Upper lobe of left lung (tissue), 4 donors: ENCODE data around the gene FOXA3.

Source experiments
- EP300 ChIP-seq, 4 donors: sonication (generic); formaldehyde crosslinking; IDR thresholded peaks; one replicate each; pipeline ENCODE4 v1.5.1; 2017; ENCODE audit warnings: antibody characterized with exemption in 4 of 4, control low read depth in 2 of 4
- POLR2A ChIP-seq, 4 donors: fragments of 450-650 bp; IDR thresholded peaks; one replicate each; pipeline ENCODE4 v1.5.1; 2016 to 2017; ENCODE audit warnings: antibody characterized with exemption in 4 of 4, mild to moderate bottlenecking in 2 of 4
- POLR2AphosphoS5 ChIP-seq, 2 donors: sonication (generic); formaldehyde crosslinking; IDR thresholded peaks; one replicate each; pipeline ENCODE4 v1.5.1; 2017; ENCODE audit warnings: antibody characterized with exemption in 2 of 2
- TF ChIP-seq, protein P1 (sequence below), 6 experiments: fragments of 450-650 bp in 4 of 6; fragments of 200-600 bp in 2 of 6; sonication (generic) in 2 of 6; IDR thresholded peaks; one replicate each; pipeline ENCODE4 v1.5.1; 2016 to 2019; ENCODE audit warnings: antibody characterized with exemption in 6 of 6

- TF ChIP-seq, protein P1, sequence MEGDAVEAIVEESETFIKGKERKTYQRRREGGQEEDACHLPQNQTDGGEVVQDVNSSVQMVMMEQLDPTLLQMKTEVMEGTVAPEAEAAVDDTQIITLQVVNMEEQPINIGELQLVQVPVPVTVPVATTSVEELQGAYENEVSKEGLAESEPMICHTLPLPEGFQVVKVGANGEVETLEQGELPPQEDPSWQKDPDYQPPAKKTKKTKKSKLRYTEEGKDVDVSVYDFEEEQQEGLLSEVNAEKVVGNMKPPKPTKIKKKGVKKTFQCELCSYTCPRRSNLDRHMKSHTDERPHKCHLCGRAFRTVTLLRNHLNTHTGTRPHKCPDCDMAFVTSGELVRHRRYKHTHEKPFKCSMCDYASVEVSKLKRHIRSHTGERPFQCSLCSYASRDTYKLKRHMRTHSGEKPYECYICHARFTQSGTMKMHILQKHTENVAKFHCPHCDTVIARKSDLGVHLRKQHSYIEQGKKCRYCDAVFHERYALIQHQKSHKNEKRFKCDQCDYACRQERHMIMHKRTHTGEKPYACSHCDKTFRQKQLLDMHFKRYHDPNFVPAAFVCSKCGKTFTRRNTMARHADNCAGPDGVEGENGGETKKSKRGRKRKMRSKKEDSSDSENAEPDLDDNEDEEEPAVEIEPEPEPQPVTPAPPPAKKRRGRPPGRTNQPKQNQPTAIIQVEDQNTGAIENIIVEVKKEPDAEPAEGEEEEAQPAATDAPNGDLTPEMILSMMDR (IDR thresholded peaks at IDR 0.05), result no peak
- no peak for TF ChIP-seq POLR2A (IDR thresholded peaks at IDR 0.05)
- no peak for TF ChIP-seq POLR2AphosphoS5 (IDR thresholded peaks at IDR 0.05)
- no peak for TF ChIP-seq EP300 (IDR thresholded peaks at IDR 0.05)
These were observed 26.8 kb downstream of the FOXA3 start for GRCh38 chr19:45890877-45891276.
